GM12878 (cell line): ENCODE measurements around the gene ZNF692. TPM values are rescaled to one million over a fixed set of nuclear protein-coding genes. Genes with fewer than 3 reads are reported as not detected.

Source experiments
- ATAC-seq: fragments of 200-7000 bp; cut with Tn5 transposase; 3 replicates; pipeline ENCODE4 v1.9.1; 2020; ENCODE audit warnings: mild to moderate bottlenecking, moderate library complexity
- BruUV-seq: library from RNA; stranded (reverse); fragments of 400-500 nt; replicated peaks from 2 replicates; lab custom pipeline; 2021; lab: Mats Ljungman, UMichigan
- CTCF ChIA-PET: fragments of 300-600 bp; sonication (Branson Sonifier 250); formaldehyde crosslinking; extraction: SDS; loops from one replicate; lab custom pipeline; 2021; ENCODE audit warnings: inconsistent platforms; lab: Yijun Ruan, JAX
- POLR2A ChIA-PET: fragments of 350-600 bp; formaldehyde crosslinking; extraction: SDS; loops from one replicate; lab custom pipeline; 2021; ENCODE audit warnings: inconsistent platforms; lab: Charles Lee
- RAD21 ChIA-PET: fragments of 300-600 bp; sonication (Branson Sonifier 250); formaldehyde crosslinking; loops from one replicate; lab custom pipeline; 2023; ENCODE audit warnings: antibody characterized with exemption; ENCODE audit not compliant: unreplicated experiment; lab: Charles Lee
- SMC1A ChIA-PET: fragments of 300-600 bp; sonication (Branson Sonifier 250); formaldehyde crosslinking; loops from one replicate; lab custom pipeline; 2023; ENCODE audit not compliant: unreplicated experiment, uncharacterized antibody; lab: Charles Lee
- DNase-seq: peaks from one replicate; pipeline ENCODE4 v3.0.0-alpha.2; 2011; ENCODE audit warnings: low read depth, low spot score
- FAIRE-seq: peaks from 3 replicates; lab custom pipeline; 2011; peaks lifted over from hg19 to GRCh38; lab: Jason Lieb, UNC
- H2AFZ ChIP-seq: 2 replicates; pipeline ENCODE4 v1.6.0; 2011; ENCODE audit warnings: low read depth, low read length, control low read depth; ENCODE audit not compliant: control insufficient read depth
- H3K27ac ChIP-seq: 2 replicates; pipeline ENCODE4 v1.5.1; 2011; ENCODE audit warnings: control low read depth; ENCODE audit not compliant: control insufficient read depth, insufficient read depth
- H3K27me3 ChIP-seq, 2 experiments: replicated peaks in 1 of 2; 2 replicates each; pipeline versions ENCODE4 v1.6.0 to v1.6.1; 2011; ENCODE audit warnings: low read length in 1 of 2; ENCODE audit not compliant: control insufficient read depth in 2 of 2, insufficient read depth in 2 of 2
- H3K36me3 ChIP-seq, 2 experiments: 2 replicates each; pipeline ENCODE4 v1.5.1; 2011; ENCODE audit warnings: low read length in 1 of 2; ENCODE audit not compliant: control insufficient read depth in 2 of 2, insufficient read depth in 2 of 2
- H3K4me1 ChIP-seq: 2 replicates; pipeline ENCODE4 v1.6.1; 2011; ENCODE audit warnings: mild to moderate bottlenecking, low read length, moderate library complexity, mixed read lengths; ENCODE audit not compliant: control insufficient read depth, insufficient read depth
- H3K4me2 ChIP-seq: 2 replicates; pipeline ENCODE4 v1.6.0; 2011; ENCODE audit warnings: control low read depth; ENCODE audit not compliant: control insufficient read depth, insufficient read depth
- H3K4me3 ChIP-seq: fragments of 200-600 bp; sonication (generic); 2 replicates; pipeline ENCODE4 v1.5.1; 2016
- H3K79me2 ChIP-seq: 2 replicates; pipeline ENCODE4 v1.6.0; 2011; ENCODE audit warnings: low read length; ENCODE audit not compliant: control insufficient read depth, insufficient read depth
- H3K9ac ChIP-seq: 2 replicates; pipeline ENCODE4 v1.8.0; 2011; ENCODE audit warnings: low read length, control low read depth, mixed read lengths; ENCODE audit not compliant: control insufficient read depth, insufficient read depth
- H3K9me3 ChIP-seq: replicated peaks from 3 replicates; pipeline ENCODE4 v1.5.1; 2011; ENCODE audit warnings: mild to moderate bottlenecking, low read length; ENCODE audit not compliant: control insufficient read depth, insufficient read depth
- H4K20me1 ChIP-seq: 2 replicates; pipeline ENCODE4 v1.6.0; 2011; ENCODE audit not compliant: control insufficient read depth, insufficient read depth
- ATF7 ChIP-seq: fragments of 450-650 bp; IDR thresholded peaks from 2 replicates; pipeline ENCODE4 v1.6.1; 2016; ENCODE audit warnings: low read depth, mild to moderate bottlenecking
- BACH1 ChIP-seq: fragments of 450-650 bp; IDR thresholded peaks from 2 replicates; pipeline ENCODE4 v1.6.1; 2017; ENCODE audit warnings: mild to moderate bottlenecking, borderline replicate concordance
- DPF2 ChIP-seq: fragments of 450-650 bp; IDR thresholded peaks from 2 replicates; pipeline ENCODE4 v1.6.1; 2017; ENCODE audit warnings: mild to moderate bottlenecking
- FOXK2 ChIP-seq: fragments of 450-650 bp; IDR thresholded peaks from 2 replicates; pipeline ENCODE4 v1.6.1; 2017; ENCODE audit warnings: mild to moderate bottlenecking, moderate library complexity
- HSF1 ChIP-seq: fragments of 150-350 bp; IDR thresholded peaks from 2 replicates; pipeline ENCODE4 v1.6.1; 2014; ENCODE audit warnings: mild to moderate bottlenecking, low read depth, low read length
- IKZF2 ChIP-seq, 2 experiments: fragments of 450-650 bp; IDR thresholded peaks; 2 replicates each; pipeline ENCODE4 v1.6.1; 2017; ENCODE audit warnings: mild to moderate bottlenecking in 2 of 2, moderate library complexity in 2 of 2
- MAX ChIP-seq: IDR thresholded peaks from 2 replicates; pipeline ENCODE4 v1.6.1; 2012; ENCODE audit warnings: low read depth, low read length, improper control_type of control experiment
- MLLT1 ChIP-seq: fragments of 450-650 bp; IDR thresholded peaks from 2 replicates; pipeline ENCODE4 v1.6.1; 2016; ENCODE audit warnings: mild to moderate bottlenecking
- NFYA ChIP-seq: IDR thresholded peaks from 2 replicates; pipeline ENCODE4 v1.6.1; 2011; ENCODE audit warnings: low read depth, mild to moderate bottlenecking, low read length, improper control_type of control experiment, borderline replicate concordance
- NR2C1 ChIP-seq: fragments of 450-650 bp; IDR thresholded peaks from 2 replicates; pipeline ENCODE4 v1.6.1; 2017; ENCODE audit warnings: antibody characterized with exemption, mild to moderate bottlenecking, moderate library complexity
- NR2C2 ChIP-seq: IDR thresholded peaks from 2 replicates; pipeline ENCODE4 v1.6.1; 2011; ENCODE audit warnings: borderline replicate concordance, low read depth; ENCODE audit not compliant: control insufficient read depth, insufficient read length
- RAD51 ChIP-seq: fragments of 450-650 bp; IDR thresholded peaks from 2 replicates; pipeline ENCODE4 v1.6.1; 2016; ENCODE audit warnings: moderate library complexity, mild to moderate bottlenecking, inconsistent platforms
- RELB ChIP-seq: fragments of 450-650 bp; IDR thresholded peaks from 2 replicates; pipeline ENCODE4 v1.6.1; 2017; ENCODE audit warnings: low read depth, mild to moderate bottlenecking, moderate library complexity
- SUZ12 ChIP-seq: fragments of 200-600 bp; sonication (generic); IDR thresholded peaks from one replicate; pipeline ENCODE4 v1.6.1; 2018; ENCODE audit warnings: antibody characterized with exemption, mild to moderate bottlenecking; ENCODE audit not compliant: unreplicated experiment
- TAF1 ChIP-seq: IDR thresholded peaks from 2 replicates; pipeline ENCODE4 v1.6.1; 2011; ENCODE audit warnings: mild to moderate bottlenecking, low read depth, low read length, borderline replicate concordance
- USF1 ChIP-seq: IDR thresholded peaks from 2 replicates; pipeline ENCODE4 v1.6.1; 2011; ENCODE audit warnings: borderline replicate concordance, low read depth, mild to moderate bottlenecking, moderate library complexity, mixed read lengths, low read length; ENCODE audit not compliant: insufficient read depth; ENCODE audit errors: extremely low read length
- YY1 ChIP-seq: IDR thresholded peaks from 2 replicates; pipeline ENCODE4 v1.6.1; 2011; ENCODE audit warnings: low read depth, mild to moderate bottlenecking, low read length
- WGBS: methylation state at CpG from one replicate; pipeline ENCODE4 v1.1.6; 2016; ENCODE audit warnings: low lambda C conversion rate; ENCODE audit not compliant: insufficient replicate concordance, insufficient coverage; ENCODE audit errors: missing lambda C conversion rate; 5-methylcytosine and 5-hydroxymethylcytosine counted together
- in situ Hi-C: fragments of 300-500 bp; cut with MboI; formaldehyde crosslinking; loops from 9 replicates; pipeline ENCODE4 v1.14.3; 2018; ENCODE audit warnings: mixed read lengths
- intact Hi-C: fragments of 100-400 bp; cut with micrococcal nuclease; formaldehyde crosslinking; loops from one replicate; pipeline ENCODE4 v1.14.2; 2022; ENCODE audit not compliant: unreplicated experiment
- polyA plus RNA-seq, 11 experiments: library from polyadenylated mRNA; depleted of rRNA in 4 of 11; unstranded in 6 of 11; stranded (reverse) in 5 of 11; fragments of >200 nt; fragmentation: Nextera tagmentation in 4 of 11; fragmentation: Illumina TruSeq in 1 of 11; extraction: Ambion mirVana in 4 of 11; extraction: Trizol in 1 of 11; gene quantifications; 1 replicate in 1 of 11; 2 replicates in 10 of 11; pipeline versions ENCODE4 v1.2.1 to v1.2.3, GENCODE V29; 2011 to 2016; ENCODE audit warnings: inconsistent platforms in 2 of 11, missing spikeins in 2 of 11, low read depth in 1 of 11
- total RNA-seq, 4 experiments: library from RNA; depleted of rRNA in 3 of 4; stranded (reverse); fragments of >200 nt in 3 of 4; fragmentation: Illumina TruSeq in 1 of 4; extraction: Trizol in 1 of 4; gene quantifications; 2 replicates each; pipeline versions ENCODE4 v1.2.1 to v1.2.3, GENCODE V29; 2013 to 2021

Gene ZNF692
- total and polyA plus RNA-seq, 10 of the 15 experiments (the other 5 are each of a cell fraction or from before 2014, with no cell fraction given), result 5.3 to 76.6 (median 36.9) TPM

GRCh38 chr1:248802454-248802853, 56.4 kb downstream of the ZNF692 start:
- H4K20me1 ChIP-seq, result no peaks in the 10 kb centered on the region
- TF ChIP-seq YY1, result no peak
- TF ChIP-seq NR2C1, result no peak
- TF ChIP-seq HSF1, result no peak
- TF ChIP-seq MLLT1, result no peak
- TF ChIP-seq TAF1, result no peak
- no peak for TF ChIP-seq ATF7
- TF ChIP-seq NFYA, result no peak
- TF ChIP-seq IKZF2 (IDR thresholded peaks at IDR 0.05), result no peak
- no peak for TF ChIP-seq USF1
- no peak for TF ChIP-seq NR2C2
- TF ChIP-seq RAD51, result no peak
- TF ChIP-seq RELB, result no peak
- TF ChIP-seq FOXK2, result no peak
- TF ChIP-seq SUZ12, result no peak
- no peak for TF ChIP-seq BACH1
- no peak for TF ChIP-seq DPF2
- TF ChIP-seq MAX, result no peak
- TF ChIP-seq, all 136 proteins: peak for 0
- WGBS, result 97% methylated on average over 6 of the region's 6 CpGs
- Histone ChIP-seq H3K4me3 (no peak overlapping the region), H3K27ac (no peak overlapping the region), H3K27me3 (no peaks in the 10 kb centered on the region), H3K4me1 (peaks cover 26% of the 10 kb centered on the region), H3K9ac (no peak overlapping the region), H3K4me2 (no peak overlapping the region), H3K79me2 (no peaks in the 10 kb centered on the region), H2AFZ (no peak overlapping the region), H3K9me3 (peaks cover 4% of the 10 kb centered on the region; the same call in 2 of the 3 replicates), H3K36me3 (no peaks in the 10 kb centered on the region)
- no peak for FAIRE-seq
- CTCF ChIA-PET, result interaction anchor here (0.5 to 1.0 kb wide), 2 partner anchors 99 to 106 kb away, joined by 3 read pairs; no protein-coding TSS in a partner anchor
- in situ Hi-C loops (no loop called here), intact Hi-C loops (loop anchor here (5.0 kb wide), 1 partner anchor 150 kb away; no protein-coding TSS in a partner anchor)
- no peak for DNase-seq
- POLR2A ChIA-PET, result no interaction called here
- BruUV-seq, result no TSS peak
- SMC1A ChIA-PET, result interaction anchor here (1.0 kb wide), 1 partner anchor 16 kb away, joined by 3 read pairs; no protein-coding TSS in a partner anchor
- ATAC-seq, result no peak
- RAD21 ChIA-PET, result no interaction called here
